Kidney epithelial cell (primary cell): Measurements from ENCODE around the gene ORAI2. TPM values are rescaled to one million over a fixed set of nuclear protein-coding genes. Genes with fewer than 3 reads are reported as not detected.
A peak's percentile ranks its signal among the peaks of the same experiment; 100 is the strongest.

Experiments used
- DNase-seq: peaks from one replicate; pipeline ENCODE4 v3.0.0-alpha.2; 2010; ENCODE audit warnings: low read depth
- H3K27me3 ChIP-seq: 2 replicates; pipeline ENCODE4 v1.6.0; 2011; ENCODE audit warnings: low read length; ENCODE audit not compliant: control insufficient read depth, insufficient read depth
- H3K36me3 ChIP-seq: 2 replicates; pipeline ENCODE4 v1.5.1; 2011; ENCODE audit warnings: low read length; ENCODE audit not compliant: control insufficient read depth, insufficient read depth
- H3K4me3 ChIP-seq: 2 replicates; pipeline ENCODE4 v1.5.1; 2011; ENCODE audit warnings: low read depth, mild to moderate bottlenecking, control low read depth, low read length
- CTCF ChIP-seq: IDR thresholded peaks from 2 replicates; pipeline ENCODE4 v1.5.1; 2011; ENCODE audit warnings: mild to moderate bottlenecking, moderate library complexity, low read length, control low read depth, inconsistent platforms; ENCODE audit not compliant: insufficient read depth, poor library complexity, severe bottlenecking
- total RNA-seq: library from RNA; depleted of rRNA; stranded (reverse); fragments of >200 nt; gene quantifications from 2 replicates; pipeline ENCODE4 v1.2.3, GENCODE V29; 2015

The ORAI2 gene
- total RNA-seq, 1 donor from 2014 or later, result 56.2 TPM

- no peak for TF ChIP-seq CTCF
- H3K27me3 ChIP-seq, result no peaks in the 10 kb centered on the region
- DNase-seq, result no peak
Measured at GRCh38 chr7:102434039-102434486, 688 bp downstream of the ORAI2 start.

GRCh38 chr7:102436118-102436517 is 2.7 kb downstream of the ORAI2 start:
- DNase-seq, result no peak
- no peak for TF ChIP-seq CTCF
- Histone ChIP-seq H3K36me3 (no peaks in the 10 kb centered on the region), H3K4me3 (no peak overlapping the region), H3K27me3 (no peaks in the 10 kb centered on the region)

More at GRCh38 chr7:102434039-102434486, 688 bp downstream of the ORAI2 start:
- peak overlapping the region; percentile 94 for H3K4me3 ChIP-seq
- no peaks in the 10 kb centered on the region for H3K36me3 ChIP-seq

- H3K36me3 ChIP-seq, result no peaks in the 10 kb centered on the region
- no peak for TF ChIP-seq CTCF
- no peaks in the 10 kb centered on the region for H3K27me3 ChIP-seq
- H3K4me3 ChIP-seq, result no peak overlapping the region
- DNase-seq, result peak; percentile 54
Measured at GRCh38 chr7:102439963-102440795, 6.8 kb downstream of the ORAI2 start.

- TF ChIP-seq CTCF, result no peak
Measured at GRCh38 chr7:102444961-102445673, 11.7 kb downstream of the ORAI2 start.

GRCh38 chr7:102445674-102446071 is 12.3 kb downstream of the ORAI2 start:
- no peak overlapping the region for H3K4me3 ChIP-seq
- DNase-seq, result no peak
- H3K36me3 ChIP-seq, result peaks cover 2% of the 10 kb centered on the region
- TF ChIP-seq CTCF, result no peak
- no peaks in the 10 kb centered on the region for H3K27me3 ChIP-seq

More at GRCh38 chr7:102444961-102445673, 11.7 kb downstream of the ORAI2 start:
- Histone ChIP-seq H3K36me3 (peaks cover 2% of the 10 kb centered on the region), H3K4me3 (no peak overlapping the region), H3K27me3 (no peaks in the 10 kb centered on the region)
- DNase-seq, result no peak
